Measurements from ENCODE around the gene HNRNPM. TPM values are rescaled to one million over a fixed set of nuclear protein-coding genes. Genes with fewer than 3 reads are reported as not detected.

HNRNPM gene
- total RNA-seq, 2 donors from 2014 or later = 99.8 to 136 TPM

- intact Hi-C loops (cut with DNase I, micrococcal nuclease) = no loop called here
- no peak for ATAC-seq
- no peak for DNase-seq
Observed at GRCh38 chr19:8476524-8476923, 31.7 kb downstream of the HNRNPM start.

- no peak for ATAC-seq
- intact Hi-C loops (cut with DNase I, micrococcal nuclease) = no loop called here
- no peak for DNase-seq
Observed at GRCh38 chr19:8477889-8478288, 33.1 kb downstream of the HNRNPM start.

- intact Hi-C loops (cut with DNase I, micrococcal nuclease) = no loop called here
- no peak for DNase-seq
- no peak for ATAC-seq
Observed at GRCh38 chr19:8478598-8478997, 33.8 kb downstream of the HNRNPM start.

DNA sequence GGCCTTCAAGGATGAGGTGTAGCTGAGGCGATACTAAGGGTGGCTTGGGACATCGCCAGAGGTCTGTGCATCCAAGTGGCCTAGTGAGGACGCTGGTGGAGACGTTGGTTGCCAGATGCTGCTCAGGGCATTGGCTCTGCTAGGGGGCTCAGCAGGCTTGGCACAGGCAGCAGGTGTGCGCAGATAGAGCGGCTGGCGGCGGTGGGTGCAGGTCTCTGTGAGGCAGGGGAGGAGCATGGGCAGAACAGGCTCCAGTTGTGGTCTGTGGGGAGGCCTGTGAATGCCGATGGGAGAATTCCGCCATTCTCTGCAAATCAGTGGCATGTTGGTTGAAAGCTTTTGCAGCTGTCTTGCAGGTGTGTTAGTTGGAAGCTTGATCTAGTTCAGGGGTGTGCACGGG is 36.4 kb downstream of the HNRNPM start:
- intact Hi-C loops (cut with DNase I, micrococcal nuclease) = no loop called here
- DNase-seq (no peak), ATAC-seq (no peak)

GRCh38 chr19:8481616-8482015 is 36.8 kb downstream of the HNRNPM start:
- intact Hi-C loops (cut with DNase I, micrococcal nuclease) = no loop called here
- ATAC-seq = no peak
- DNase-seq = no peak

DNA sequence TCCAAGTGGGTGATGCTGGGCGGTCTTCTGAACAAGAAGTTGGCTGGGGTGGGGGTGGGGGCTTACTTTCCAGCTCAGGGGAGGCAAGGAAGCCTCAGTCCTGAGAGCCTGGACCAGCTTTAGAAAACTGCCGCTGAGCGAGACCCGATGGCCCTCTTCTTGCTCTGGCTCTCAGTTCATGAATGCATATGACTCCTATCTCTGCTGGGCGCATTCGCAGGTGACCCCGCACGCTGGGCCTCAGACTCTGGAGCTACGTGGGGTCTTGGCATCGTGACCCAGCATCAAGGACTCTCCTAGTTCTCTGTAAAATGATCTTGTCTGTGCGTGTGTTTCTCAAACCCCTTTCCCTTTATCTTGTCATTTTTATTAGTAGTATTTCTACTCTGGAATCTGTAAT is 37.9 kb downstream of the HNRNPM start:
- no peak for DNase-seq
- intact Hi-C loops (cut with DNase I, micrococcal nuclease) = no loop called here
- no peak for ATAC-seq

DNA sequence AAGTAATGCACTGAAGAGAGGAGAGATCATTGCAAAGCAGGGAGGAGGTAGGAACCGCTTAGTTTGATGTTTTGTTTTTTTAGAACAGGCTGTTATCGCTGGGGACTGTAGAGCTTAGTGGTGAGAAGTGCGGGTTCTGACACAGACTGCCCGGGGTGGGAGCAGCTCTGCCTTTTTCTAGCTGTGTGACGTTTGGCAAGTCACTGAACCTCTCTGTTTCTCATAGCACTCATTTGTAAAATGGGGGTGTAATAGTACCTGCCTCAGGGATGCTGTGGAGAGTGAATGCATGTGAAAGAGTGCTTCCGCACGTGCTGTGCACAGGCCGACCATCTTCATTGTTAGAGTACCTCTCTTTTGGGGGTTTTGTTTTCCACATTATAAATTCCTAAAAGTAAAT is 38.4 kb downstream of the HNRNPM start:
- intact Hi-C loops (cut with DNase I, micrococcal nuclease) = no loop called here
- no peak for ATAC-seq
- DNase-seq = no peak

- intact Hi-C loops (cut with DNase I, micrococcal nuclease) = no loop called here
- ATAC-seq = peak; percentile 57
Observed at GRCh38 chr19:8484331-8484894, 39.6 kb downstream of the HNRNPM start.

DNA sequence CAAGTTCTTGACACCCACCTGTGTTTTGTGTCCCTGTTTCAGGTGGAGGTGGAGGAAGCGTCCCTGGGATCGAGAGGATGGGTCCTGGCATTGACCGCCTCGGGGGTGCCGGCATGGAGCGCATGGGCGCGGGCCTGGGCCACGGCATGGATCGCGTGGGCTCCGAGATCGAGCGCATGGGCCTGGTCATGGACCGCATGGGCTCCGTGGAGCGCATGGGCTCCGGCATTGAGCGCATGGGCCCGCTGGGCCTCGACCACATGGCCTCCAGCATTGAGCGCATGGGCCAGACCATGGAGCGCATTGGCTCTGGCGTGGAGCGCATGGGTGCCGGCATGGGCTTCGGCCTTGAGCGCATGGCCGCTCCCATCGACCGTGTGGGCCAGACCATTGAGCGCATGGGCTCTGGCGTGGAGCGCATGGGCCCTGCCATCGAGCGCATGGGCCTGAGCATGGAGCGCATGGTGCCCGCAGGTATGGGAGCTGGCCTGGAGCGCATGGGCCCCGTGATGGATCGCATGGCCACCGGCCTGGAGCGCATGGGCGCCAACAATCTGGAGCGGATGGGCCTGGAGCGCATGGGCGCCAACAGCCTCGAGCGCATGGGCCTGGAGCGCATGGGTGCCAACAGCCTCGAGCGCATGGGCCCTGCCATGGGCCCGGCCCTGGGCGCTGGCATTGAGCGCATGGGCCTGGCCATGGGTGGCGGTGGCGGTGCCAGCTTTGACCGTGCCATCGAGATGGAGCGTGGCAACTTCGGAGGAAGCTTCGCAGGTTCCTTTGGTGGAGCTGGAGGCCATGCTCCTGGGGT is 41.0 kb downstream of the HNRNPM start:
- no peak for DNase-seq
- intact Hi-C loops (cut with DNase I, micrococcal nuclease) = no loop called here
- no peak for ATAC-seq

More at GRCh38 chr19:8484331-8484894, 39.6 kb downstream of the HNRNPM start:
- DNase-seq = peak; percentile 48 to 60

- intact Hi-C loops (cut with DNase I, micrococcal nuclease) = no loop called here
- DNase-seq (no peak), ATAC-seq (no peak)
Observed at GRCh38 chr19:8486661-8487136, 41.9 kb downstream of the HNRNPM start.

- DNase-seq (no peak), ATAC-seq (no peak)
- intact Hi-C loops (cut with DNase I, micrococcal nuclease) = no loop called here
Observed at GRCh38 chr19:8487137-8487851, 42.5 kb downstream of the HNRNPM start.

GRCh38 chr19:8488365-8488764 is 43.6 kb downstream of the HNRNPM start:
- no peak for ATAC-seq
- no peak for DNase-seq
- intact Hi-C loops (cut with DNase I, micrococcal nuclease) = no loop called here

DNA sequence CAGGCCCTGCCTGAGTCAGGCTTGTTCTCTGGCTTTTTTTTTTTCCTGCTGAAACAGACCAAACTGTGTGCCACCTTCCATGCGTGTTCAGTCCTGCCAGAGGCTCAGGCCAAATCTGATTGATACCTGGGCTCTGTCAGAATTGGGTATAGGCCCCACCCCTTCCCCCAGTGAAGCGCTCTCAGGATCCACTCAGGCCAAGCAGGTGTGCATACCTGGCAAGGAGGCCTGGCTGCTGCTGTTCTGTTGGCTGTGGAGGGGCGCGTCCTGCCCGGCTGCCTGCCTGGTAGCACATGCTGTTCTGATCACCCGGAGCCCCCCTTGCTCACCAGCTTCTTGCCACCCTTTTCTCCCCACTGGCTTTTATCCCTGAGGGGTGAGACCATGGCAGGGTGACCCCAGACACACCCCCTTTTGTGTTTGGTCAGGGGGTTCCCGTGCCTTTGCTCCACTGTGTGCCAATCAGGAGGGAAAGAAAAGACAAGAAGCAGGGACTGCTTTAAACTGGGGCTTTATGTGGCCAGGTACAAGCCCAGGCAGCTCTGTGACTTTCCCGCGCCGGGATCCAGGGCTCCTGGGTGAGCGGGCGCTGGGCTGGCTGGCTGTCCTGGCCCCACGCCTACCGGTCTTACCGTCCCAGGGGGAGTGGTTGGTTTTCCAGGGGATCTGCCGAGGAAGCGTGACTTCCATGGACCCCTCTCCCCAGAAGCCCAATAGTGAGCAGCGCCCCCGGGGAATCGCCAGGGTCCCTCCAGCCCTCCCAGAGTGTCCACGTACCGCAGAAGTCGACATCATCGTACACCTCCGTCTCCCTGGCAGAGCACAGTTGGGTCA is 45.0 kb downstream of the HNRNPM start:
- peak; percentile 9 for ATAC-seq
- DNase-seq = no peak
- intact Hi-C loops (cut with DNase I, micrococcal nuclease) = no loop called here

GRCh38 chr19:8490395-8490760 is 45.6 kb downstream of the HNRNPM start:
- ATAC-seq (no peak), DNase-seq (no peak)
- intact Hi-C loops (cut with DNase I, micrococcal nuclease) = no loop called here

- ATAC-seq (no peak), DNase-seq (no peak)
- intact Hi-C loops (cut with DNase I, micrococcal nuclease) = no loop called here
Observed at GRCh38 chr19:8490873-8491272, 46.1 kb downstream of the HNRNPM start.

- DNase-seq (no peak), ATAC-seq (no peak)
- intact Hi-C loops (cut with DNase I, micrococcal nuclease) = no loop called here
Observed at GRCh38 chr19:8491574-8491973, 46.8 kb downstream of the HNRNPM start.

DNA sequence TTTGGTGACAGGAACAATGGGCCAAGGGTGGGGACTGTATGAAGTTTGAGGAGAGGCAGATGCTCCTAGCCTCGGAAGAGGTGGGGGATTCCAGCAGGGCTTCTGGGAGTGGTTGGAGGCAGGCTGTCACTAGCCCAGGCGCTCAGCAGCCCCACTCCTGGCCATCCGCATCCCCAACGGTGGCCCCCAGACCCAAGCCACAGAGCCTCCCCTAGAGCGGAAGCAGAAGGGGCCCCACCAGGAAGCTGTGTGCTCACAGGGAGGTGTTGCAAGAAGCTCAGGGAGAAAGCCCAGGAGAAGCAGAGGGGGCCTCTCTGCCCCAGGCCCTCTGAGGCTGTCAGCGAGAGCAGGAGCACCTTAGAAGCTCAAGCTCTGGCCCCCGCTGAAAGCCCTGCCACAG is 49.4 kb downstream of the HNRNPM start:
- DNase-seq (no peak), ATAC-seq (no peak)
- intact Hi-C loops (cut with DNase I, micrococcal nuclease) = no loop called here

DNA sequence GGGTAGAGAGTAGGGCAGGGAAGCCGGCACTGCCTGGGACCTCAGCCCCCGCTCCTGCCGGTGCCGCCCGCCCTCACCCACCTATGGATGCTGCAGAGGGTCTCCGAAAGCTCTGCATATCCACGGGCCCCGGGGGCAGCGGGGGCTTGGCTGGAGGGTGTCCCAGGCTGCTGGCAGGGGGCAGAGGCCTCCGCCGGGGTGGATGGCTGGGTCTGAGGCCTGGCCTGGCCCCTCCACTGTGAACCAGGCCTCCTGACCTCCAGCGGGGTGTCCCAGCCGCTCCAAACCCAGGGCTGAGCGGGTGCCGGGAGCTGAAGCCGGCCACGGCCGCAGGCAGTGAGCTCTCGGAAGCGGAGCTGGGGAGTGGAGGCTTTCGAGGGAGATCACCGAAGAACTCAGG is 53.5 kb downstream of the HNRNPM start:
- intact Hi-C loops (cut with DNase I, micrococcal nuclease) = no loop called here
- DNase-seq = no peak
- ATAC-seq = no peak

Data from left colon (tissue), 2 donors.